Measurements from ENCODE around the gene OR13J1. TPM values are rescaled to one million over a fixed set of nuclear protein-coding genes. Genes with fewer than 3 reads are reported as not detected.
"Not testable (repeated sequence)": the region's sequence is repeated elsewhere in the genome, so short reads cannot be mapped to it uniquely, and the experiment has no call there.

The OR13J1 gene
- total RNA-seq, 1 donor, result not detected

DNA sequence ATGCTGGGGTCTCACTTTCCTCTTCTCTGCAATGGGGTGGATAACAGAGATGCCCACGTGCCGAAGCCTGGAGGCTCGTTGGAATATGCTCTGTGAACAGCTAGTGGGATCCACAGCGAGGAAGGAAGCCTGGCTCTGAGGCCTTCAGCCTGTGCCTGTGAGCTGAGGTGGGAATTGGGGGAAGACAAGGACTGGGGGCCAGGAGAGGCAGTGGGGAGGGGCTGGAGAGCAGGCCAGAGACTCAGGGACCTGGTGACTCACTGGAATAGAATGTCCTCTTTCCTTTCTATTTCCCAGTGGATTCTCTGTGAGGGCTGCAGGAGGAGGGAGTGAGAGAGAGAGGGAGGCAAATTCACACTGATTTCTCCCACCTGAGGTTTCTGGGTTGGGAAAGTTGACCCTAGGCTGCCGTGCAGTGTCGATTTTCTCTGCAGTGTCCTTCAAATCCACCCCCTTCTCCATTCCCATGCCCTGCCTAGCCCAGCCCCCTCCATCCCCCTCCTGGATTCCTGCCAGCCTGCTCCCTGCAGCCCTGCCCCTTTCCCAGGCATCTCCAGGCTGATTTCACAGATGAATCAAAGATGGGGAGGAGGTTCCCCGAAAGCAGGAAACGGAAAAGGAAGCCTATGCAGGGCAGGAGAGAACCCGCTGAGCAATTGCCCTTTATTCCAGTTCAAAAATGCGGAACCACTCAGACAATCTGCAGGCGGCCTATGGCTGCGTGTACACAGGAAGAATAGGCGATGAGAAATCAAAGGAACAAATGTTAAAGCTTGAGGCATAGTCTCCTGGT lies 37.7 kb upstream of the OR13J1 start:
- Histone ChIP-seq H3K9me3 (ENCODE audit: low read depth, low read length) (no peaks in the 10 kb centered on the region), H3K27me3 (ENCODE audit: insufficient read depth, low read length) (no peaks in the 10 kb centered on the region), H3K4me3 (ENCODE audit: low read length) (no peak overlapping the region), H3K4me1 (ENCODE audit: insufficient read depth, low read length) (peaks cover 46% of the 10 kb centered on the region)

- peaks cover 6% of the 10 kb centered on the region for H3K27me3 ChIP-seq (ENCODE audit: insufficient read depth, low read length)
- H3K4me3 ChIP-seq (ENCODE audit: low read length), result no peak overlapping the region
- H3K4me1 ChIP-seq (ENCODE audit: insufficient read depth, low read length), result peaks cover 46% of the 10 kb centered on the region
- no peaks in the 10 kb centered on the region for H3K9me3 ChIP-seq (ENCODE audit: low read depth, low read length)
Observed at GRCh38 chr9:35906923-35907699, 36.9 kb upstream of the OR13J1 start.

GRCh38 chr9:35905912-35906679 lies 35.9 kb upstream of the OR13J1 start, which contains the start of gene HRCT1:
HRCT1 (plus strand) TSS chr9:35906202; CDS start chr9:35906288, 86 bp downstream.
- Histone ChIP-seq H3K27me3 (ENCODE audit: insufficient read depth, low read length) (peaks cover 7% of the 10 kb centered on the region), H3K4me1 (ENCODE audit: insufficient read depth, low read length) (peaks cover 38% of the 10 kb centered on the region), H3K9me3 (ENCODE audit: low read depth, low read length) (no peaks in the 10 kb centered on the region)

DNA sequence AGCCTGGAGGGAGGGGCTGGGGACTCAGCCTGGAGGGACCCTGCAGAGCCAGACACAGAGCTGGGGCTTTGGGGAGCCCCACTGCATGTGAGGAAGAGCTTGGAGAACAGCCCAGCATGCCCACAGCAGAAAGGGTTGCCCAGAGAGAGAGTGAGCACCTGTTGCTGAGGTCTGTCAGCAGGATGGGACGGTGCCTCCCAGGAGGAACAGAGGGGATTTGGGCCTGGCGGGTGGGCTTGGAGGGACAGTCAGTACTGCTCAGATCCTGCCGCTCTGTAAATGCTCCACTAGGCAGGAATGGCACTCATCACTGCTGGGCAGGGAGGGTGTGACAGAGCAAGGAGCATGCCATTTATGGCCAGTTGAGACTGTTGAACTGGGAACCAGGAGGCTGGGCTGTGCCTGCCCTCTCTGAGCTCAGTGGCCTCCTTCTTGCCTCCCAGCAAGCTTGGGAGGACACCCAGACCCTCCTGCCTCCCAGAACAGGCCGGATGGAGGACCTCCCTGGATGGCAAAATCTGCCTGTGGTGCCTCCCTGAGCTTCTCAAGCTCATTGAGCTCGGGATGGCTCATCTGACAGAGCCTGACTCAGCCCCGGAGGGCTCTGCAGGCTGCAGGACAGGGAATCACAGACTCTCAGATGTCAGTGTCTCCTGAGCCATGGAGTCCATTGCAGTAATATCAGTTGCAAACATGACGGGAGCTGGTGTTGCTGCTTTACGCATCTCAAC lies 35.0 kb upstream of the OR13J1 start:
- Histone ChIP-seq H3K9me3 (ENCODE audit: low read depth, low read length) (no peaks in the 10 kb centered on the region), H3K4me1 (ENCODE audit: insufficient read depth, low read length) (peaks cover 30% of the 10 kb centered on the region), H3K27me3 (ENCODE audit: insufficient read depth, low read length) (peaks cover 13% of the 10 kb centered on the region)

More at GRCh38 chr9:35905912-35906679, 35.9 kb upstream of the OR13J1 start, which contains the start of gene HRCT1:
- no peak within 1 kb of the TSS for H3K4me3 ChIP-seq (ENCODE audit: low read length)

DNA sequence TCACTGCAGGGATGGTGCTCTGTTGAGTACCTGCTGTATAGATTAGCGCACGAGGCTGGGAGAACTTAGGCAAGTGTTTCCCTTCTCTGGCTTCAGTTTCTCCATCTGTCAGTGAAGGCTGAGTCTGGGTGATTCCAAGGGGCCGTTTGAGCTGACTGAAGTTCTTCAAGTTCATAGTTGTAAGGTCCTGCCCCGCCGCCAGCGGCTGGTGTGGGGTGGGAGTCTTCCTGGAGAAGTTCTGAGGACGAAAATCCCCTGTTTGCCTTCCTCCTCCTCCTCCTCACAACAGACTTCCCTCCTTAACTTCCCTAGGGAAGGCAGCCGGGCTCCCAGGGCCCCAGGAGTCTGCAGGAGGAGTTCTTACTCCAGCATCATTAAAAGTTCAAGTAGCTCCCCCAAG lies 34.1 kb upstream of the OR13J1 start:
- Histone ChIP-seq H3K9me3 (ENCODE audit: low read depth, low read length) (no peaks in the 10 kb centered on the region), H3K27me3 (ENCODE audit: insufficient read depth, low read length) (peaks cover 14% of the 10 kb centered on the region), H3K4me3 (ENCODE audit: low read length) (no peak overlapping the region), H3K4me1 (ENCODE audit: insufficient read depth, low read length) (peaks cover 21% of the 10 kb centered on the region)

More for the DNA sequence above, 35.0 kb upstream of the OR13J1 start:
- H3K4me3 ChIP-seq (ENCODE audit: low read length), result no peak overlapping the region

GRCh38 chr9:35903049-35903448 lies 32.8 kb upstream of the OR13J1 start:
- H3K4me3 ChIP-seq (ENCODE audit: low read length), result no peak overlapping the region
- H3K4me1 ChIP-seq (ENCODE audit: insufficient read depth, low read length), result peaks cover 9% of the 10 kb centered on the region
- peaks cover 18% of the 10 kb centered on the region for H3K27me3 ChIP-seq (ENCODE audit: insufficient read depth, low read length)
- no peaks in the 10 kb centered on the region for H3K9me3 ChIP-seq (ENCODE audit: low read depth, low read length)

DNA sequence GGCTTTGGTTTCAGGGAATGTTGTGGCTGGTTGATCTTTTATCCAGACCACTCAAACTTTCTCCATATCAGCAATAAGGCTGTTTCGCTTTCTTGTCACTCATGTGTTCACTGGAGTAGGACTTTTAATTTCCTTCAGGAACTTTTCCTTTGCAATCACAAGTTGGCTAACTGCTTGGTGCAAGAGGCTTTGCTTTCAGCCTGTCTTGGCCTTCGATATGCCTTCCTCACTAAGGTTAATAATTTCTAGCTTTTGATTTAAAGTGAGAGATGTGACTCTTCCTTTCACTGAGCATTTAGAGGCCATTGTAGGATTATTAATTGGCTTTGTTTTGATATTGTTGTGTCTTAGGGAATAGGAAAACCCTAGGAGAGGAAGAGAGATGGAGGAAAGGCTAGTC lies 28.8 kb upstream of the OR13J1 start:
- no peaks in the 10 kb centered on the region for H3K9me3 ChIP-seq (ENCODE audit: low read depth, low read length)
- no peak overlapping the region for H3K4me3 ChIP-seq (ENCODE audit: low read length)
- H3K27me3 ChIP-seq (ENCODE audit: insufficient read depth, low read length), result peaks cover 18% of the 10 kb centered on the region
- H3K4me1 ChIP-seq (ENCODE audit: insufficient read depth, low read length), result no peaks in the 10 kb centered on the region

GRCh38 chr9:35898337-35898736 lies 28.1 kb upstream of the OR13J1 start:
- Histone ChIP-seq H3K9me3 (ENCODE audit: low read depth, low read length) (no peaks in the 10 kb centered on the region), H3K4me3 (ENCODE audit: low read length) (no peak overlapping the region), H3K27me3 (ENCODE audit: insufficient read depth, low read length) (peaks cover 19% of the 10 kb centered on the region), H3K4me1 (ENCODE audit: insufficient read depth, low read length) (no peaks in the 10 kb centered on the region)

DNA sequence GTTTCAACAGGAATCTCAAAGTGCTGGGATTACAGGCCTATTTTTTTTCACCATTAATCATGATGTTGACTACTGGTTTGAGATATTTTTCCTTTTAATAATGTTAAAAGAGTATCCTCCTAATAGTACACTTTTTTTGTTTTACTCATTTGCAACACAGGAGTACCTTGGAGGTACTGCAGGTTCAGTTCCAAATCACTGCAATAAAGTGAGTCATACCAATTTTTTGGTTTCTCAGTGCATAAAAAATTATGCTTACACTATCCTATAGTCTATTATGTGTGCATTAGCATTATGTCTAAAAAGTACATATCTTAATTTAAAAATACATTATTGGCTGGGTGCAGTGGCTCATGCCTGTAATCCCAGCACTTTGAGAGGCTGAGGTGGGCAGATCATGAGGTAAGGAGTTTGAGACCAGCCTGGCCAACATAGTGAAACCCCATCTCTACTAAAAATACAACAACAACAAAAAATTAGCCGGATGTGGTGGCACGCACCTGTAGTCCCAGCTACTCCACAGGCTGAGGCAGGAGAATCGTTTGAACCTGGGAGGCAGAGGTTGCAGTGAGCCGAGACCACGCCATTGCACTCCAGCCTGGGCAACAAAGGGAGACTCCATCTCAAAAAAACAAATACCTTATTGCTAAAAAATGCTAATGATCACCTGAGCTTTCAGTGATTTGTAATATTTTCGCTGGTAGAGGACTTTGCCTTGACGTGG lies 27.3 kb upstream of the OR13J1 start:
- H3K4me1 ChIP-seq (ENCODE audit: insufficient read depth, low read length); H3K9me3 ChIP-seq (ENCODE audit: low read depth, low read length); H3K4me3 ChIP-seq (ENCODE audit: low read length): not testable (repeated sequence)
- peaks cover 21% of the 10 kb centered on the region for H3K27me3 ChIP-seq (ENCODE audit: insufficient read depth, low read length)

- H3K27me3 ChIP-seq (ENCODE audit: insufficient read depth, low read length), result peaks cover 21% of the 10 kb centered on the region
- no peaks in the 10 kb centered on the region for H3K9me3 ChIP-seq (ENCODE audit: low read depth, low read length)
- no peak overlapping the region for H3K4me3 ChIP-seq (ENCODE audit: low read length)
- peaks cover 7% of the 10 kb centered on the region for H3K4me1 ChIP-seq (ENCODE audit: insufficient read depth, low read length)
Observed at GRCh38 chr9:35896570-35896969, 26.4 kb upstream of the OR13J1 start.

- H3K27me3 ChIP-seq (ENCODE audit: insufficient read depth, low read length), result peaks cover 14% of the 10 kb centered on the region
- H3K4me3 ChIP-seq (ENCODE audit: low read length), result no peak overlapping the region
- peaks cover 10% of the 10 kb centered on the region for H3K4me1 ChIP-seq (ENCODE audit: insufficient read depth, low read length)
- no peaks in the 10 kb centered on the region for H3K9me3 ChIP-seq (ENCODE audit: low read depth, low read length)
Observed at GRCh38 chr9:35892051-35892450, 21.9 kb upstream of the OR13J1 start.

DNA sequence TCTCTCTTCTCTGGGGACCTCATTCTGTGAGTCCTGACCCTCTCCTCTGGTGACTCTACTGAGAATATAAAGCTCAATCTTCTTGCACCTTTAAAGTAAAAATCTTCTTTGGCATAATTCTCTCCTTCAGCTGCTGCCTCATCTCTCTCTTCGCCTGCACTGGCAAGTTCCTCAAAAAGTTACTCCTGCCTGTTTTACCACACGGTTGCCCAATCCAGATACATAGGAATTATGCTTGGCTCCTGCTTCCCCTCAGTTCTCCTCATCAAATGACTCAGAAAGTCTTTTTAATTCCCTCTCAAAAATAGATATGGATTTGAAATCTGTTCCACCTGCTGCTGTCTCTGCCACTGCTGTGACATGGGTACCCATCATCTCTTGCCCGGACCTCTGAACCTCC lies 21.4 kb upstream of the OR13J1 start:
- no peaks in the 10 kb centered on the region for H3K9me3 ChIP-seq (ENCODE audit: low read depth, low read length)
- no peak overlapping the region for H3K4me3 ChIP-seq (ENCODE audit: low read length)
- peaks cover 10% of the 10 kb centered on the region for H3K4me1 ChIP-seq (ENCODE audit: insufficient read depth, low read length)
- H3K27me3 ChIP-seq (ENCODE audit: insufficient read depth, low read length), result peaks cover 14% of the 10 kb centered on the region

DNA sequence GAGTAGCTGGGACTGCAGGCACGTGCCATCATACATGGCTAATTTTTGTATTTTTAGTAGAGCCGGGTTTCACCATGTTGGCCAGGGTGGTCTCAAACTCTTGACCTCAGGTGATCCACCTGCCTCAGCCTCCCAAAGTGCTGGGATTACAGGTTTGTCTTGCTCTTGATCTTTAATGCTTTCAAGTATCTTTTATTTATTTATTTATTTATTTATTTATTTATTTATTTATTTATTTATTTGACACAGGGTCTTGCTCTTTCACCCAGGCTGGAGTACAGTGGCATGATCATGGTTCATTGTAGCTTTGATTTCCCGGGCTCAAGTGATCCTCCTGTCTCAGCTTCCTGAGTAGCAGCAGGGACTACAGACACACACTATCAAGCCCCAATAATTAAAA lies 14.7 kb upstream of the OR13J1 start:
- H3K4me1 ChIP-seq (ENCODE audit: insufficient read depth, low read length); H3K4me3 ChIP-seq (ENCODE audit: low read length); H3K9me3 ChIP-seq (ENCODE audit: low read depth, low read length): not testable (repeated sequence)
- H3K27me3 ChIP-seq (ENCODE audit: insufficient read depth, low read length), result peaks cover 14% of the 10 kb centered on the region

GRCh38 chr9:35882996-35883395 lies 12.8 kb upstream of the OR13J1 start:
- H3K27me3 ChIP-seq (ENCODE audit: insufficient read depth, low read length), result peaks cover 11% of the 10 kb centered on the region
- H3K4me3 ChIP-seq (ENCODE audit: low read length), result no peak overlapping the region
- H3K9me3 ChIP-seq (ENCODE audit: low read depth, low read length), result peaks cover under 1% of the 10 kb centered on the region
- no peaks in the 10 kb centered on the region for H3K4me1 ChIP-seq (ENCODE audit: insufficient read depth, low read length)

All from mononuclear cell (primary cell).